ENCODE results near the gene MPC1L. TPM values are rescaled to one million over a fixed set of nuclear protein-coding genes. Genes with fewer than 3 reads are reported as not detected.
"Not testable (repeated sequence)": the region's sequence is repeated elsewhere in the genome, so short reads cannot be mapped to it uniquely, and the experiment has no call there.

MPC1L gene
- polyA plus RNA-seq, result not detected

DNA sequence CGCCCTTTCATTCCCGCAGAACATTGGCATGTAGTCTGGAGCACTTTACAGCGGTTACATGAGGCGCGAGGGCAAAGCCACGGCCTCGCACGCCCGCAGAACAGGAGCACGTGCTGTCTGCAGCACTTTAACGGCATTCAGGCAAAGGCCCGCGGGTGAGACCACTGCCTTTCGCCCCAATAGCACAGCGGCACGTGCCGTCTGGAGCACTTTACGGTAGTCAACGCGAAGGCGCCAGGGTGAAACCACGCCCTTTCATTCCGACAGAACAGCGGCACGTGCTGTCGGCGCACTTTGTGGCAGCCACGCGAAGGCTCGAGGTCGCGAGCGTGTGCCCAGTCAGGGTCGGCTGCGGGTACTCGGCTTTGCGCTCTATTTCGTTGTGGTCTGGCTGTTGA, at the start of gene MPC1L:
TSS of gene MPC1L (plus strand) at position 290 of the 398 bp plus-strand sequence. CDS start 138 bp downstream, outside the sequence.
- Mint-ChIP-seq H3K4me3 (no peak within 1 kb of the TSS), H3K36me3 (peaks cover 6% of the 10 kb centered on the region), H3K4me1 (peaks cover 0 to 2% (median 0%) of the 10 kb centered on the region in 3 donors), H3K9me3 (no peaks in the 10 kb centered on the region), H3K27ac (no peak within 1 kb of the TSS), H3K27me3 (no peaks in the 10 kb centered on the region)

DNA sequence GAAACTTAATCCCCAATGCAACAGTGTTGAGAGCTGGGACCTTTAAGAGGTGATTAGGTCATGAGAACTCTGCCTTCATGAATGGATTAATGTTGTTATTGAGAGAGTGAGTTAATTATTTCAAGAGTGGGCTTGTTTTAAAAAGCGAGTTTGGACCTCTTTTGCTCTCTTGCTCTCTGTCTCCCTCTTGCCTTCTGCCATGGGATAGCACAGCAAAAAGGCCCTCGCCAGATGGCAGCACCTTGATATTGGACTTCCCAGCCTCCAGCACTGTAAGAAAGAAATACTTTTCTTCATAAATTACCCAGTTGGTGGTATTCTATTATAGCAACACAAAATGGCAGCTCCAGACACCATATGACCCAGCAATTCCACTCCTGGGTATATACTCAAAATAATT, 49.5 kb upstream of the MPC1L start:
- Mint-ChIP-seq H3K27me3 (peaks cover 9% of the 10 kb centered on the region), H3K4me1 (peaks cover 9 to 17% (median 13%) of the 10 kb centered on the region in 3 donors), H3K27ac (no peak overlapping the region), H3K4me3 (peak overlapping the region in 1 of 4 donors; percentile 31), H3K9me3 (no peaks in the 10 kb centered on the region), H3K36me3 (no peaks in the 10 kb centered on the region)

DNA sequence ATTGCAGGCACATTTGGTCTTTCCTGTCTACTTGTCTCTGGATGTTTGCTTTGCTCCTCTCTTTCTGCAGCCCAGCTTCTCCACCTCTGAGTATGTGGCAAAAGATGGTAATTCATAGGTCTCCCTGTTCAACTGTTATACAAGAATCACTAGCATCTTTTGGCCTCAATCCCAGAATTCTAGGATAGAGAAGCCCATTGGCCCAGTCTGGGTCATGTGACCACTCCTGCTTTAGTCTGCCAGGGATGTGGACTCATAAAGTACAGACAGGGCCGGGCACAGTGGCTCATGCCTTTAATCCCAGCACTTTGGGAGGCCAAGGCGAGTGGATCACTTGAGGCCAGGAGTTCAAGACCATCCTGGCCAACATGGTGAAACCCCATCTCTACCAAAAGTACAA, 47.8 kb upstream of the MPC1L start:
- H3K27me3 Mint-ChIP-seq, result peaks cover 13% of the 10 kb centered on the region
- H3K4me1 Mint-ChIP-seq, result peaks cover 10 to 15% (median 12%) of the 10 kb centered on the region in 3 donors
- H3K9me3 Mint-ChIP-seq, H3K27ac Mint-ChIP-seq, H3K36me3 Mint-ChIP-seq, H3K4me3 Mint-ChIP-seq: not testable (repeated sequence)

DNA sequence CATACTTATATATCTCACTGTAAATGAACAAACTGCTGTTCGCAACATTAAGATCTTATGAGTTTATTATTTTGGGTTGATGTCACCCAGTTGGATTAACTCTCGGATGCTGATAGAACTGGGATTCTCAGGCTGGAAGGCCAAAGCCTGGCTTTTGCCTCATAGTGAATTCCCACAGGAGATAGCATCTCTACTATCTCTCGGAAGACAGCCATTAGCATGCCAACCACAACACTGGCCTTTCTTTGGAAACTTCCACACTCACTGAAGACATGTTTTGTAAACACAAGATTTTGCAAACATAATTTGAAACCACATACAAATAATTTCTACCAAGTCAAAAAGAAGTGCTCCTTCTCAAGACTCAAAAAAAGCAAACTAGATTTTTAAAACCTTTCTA, 46.9 kb upstream of the MPC1L start:
- H3K9me3 Mint-ChIP-seq, result no peaks in the 10 kb centered on the region
- peaks cover 4 to 8% (median 7%) of the 10 kb centered on the region in 3 donors for H3K4me1 Mint-ChIP-seq
- no peaks in the 10 kb centered on the region for H3K36me3 Mint-ChIP-seq
- H3K27ac Mint-ChIP-seq, result peak overlapping the region in 1 of 3 donors; percentile 4
- no peak overlapping the region for H3K4me3 Mint-ChIP-seq
- H3K27me3 Mint-ChIP-seq, result peaks cover 12% of the 10 kb centered on the region

DNA sequence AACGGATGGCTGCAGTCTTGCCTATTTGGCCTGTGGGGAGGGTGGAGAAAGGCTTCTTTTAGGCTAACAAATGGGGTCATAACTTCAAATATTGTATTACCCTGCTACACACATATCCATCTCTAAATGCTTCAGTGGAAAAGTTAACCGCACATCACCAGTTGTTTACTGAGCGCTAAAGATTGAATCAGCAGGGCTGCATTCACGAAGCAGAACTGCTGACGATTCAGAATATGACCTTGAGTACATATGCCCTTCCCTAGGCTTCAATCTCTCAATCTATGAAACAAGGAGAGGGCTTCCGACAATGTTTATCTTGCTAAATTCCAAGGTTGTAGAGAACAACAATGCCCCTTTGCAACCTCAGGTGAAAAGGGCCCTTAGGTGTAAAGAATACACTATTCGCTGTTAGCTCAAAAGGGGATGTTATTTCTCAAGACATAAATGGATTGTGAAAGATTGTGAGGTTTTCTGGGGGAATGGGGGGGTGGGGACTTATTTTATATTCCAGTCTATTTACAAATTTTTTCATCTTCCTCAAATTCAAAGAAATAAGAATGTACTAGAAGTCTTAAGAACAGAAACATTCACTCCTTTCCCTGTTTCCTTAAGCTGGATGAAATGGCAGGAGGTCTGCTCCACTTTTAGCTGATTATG, 45.1 kb upstream of the MPC1L start:
- peaks cover 4 to 14% (median 11%) of the 10 kb centered on the region in 3 donors for H3K4me1 Mint-ChIP-seq
- H3K9me3 Mint-ChIP-seq, result no peaks in the 10 kb centered on the region
- H3K36me3 Mint-ChIP-seq, result no peaks in the 10 kb centered on the region
- no peak overlapping the region for H3K27ac Mint-ChIP-seq
- peaks cover 19% of the 10 kb centered on the region for H3K27me3 Mint-ChIP-seq
- no peak overlapping the region for H3K4me3 Mint-ChIP-seq

DNA sequence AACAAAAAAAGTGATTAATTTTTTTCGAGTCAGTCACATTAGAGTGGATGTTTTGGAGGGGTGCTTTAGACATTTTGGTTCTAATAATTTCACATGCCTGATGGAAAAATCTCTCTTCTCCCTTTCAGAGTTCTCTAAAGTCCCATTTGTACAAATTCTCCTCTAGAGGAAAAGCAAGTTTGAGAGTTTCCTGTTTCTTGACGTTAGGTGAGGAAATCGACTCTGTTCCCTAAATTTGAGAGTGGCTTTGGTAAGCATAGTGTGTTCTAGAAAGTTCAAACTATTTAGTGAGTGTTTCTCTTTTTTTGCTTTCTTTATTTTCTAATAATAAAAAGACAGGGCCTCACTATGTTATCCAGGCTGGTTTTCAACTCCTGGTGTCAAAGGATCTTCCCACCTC, 44.1 kb upstream of the MPC1L start:
- peaks cover 9 to 11% (median 9%) of the 10 kb centered on the region in 3 donors for H3K4me1 Mint-ChIP-seq
- peaks cover 19% of the 10 kb centered on the region for H3K27me3 Mint-ChIP-seq
- peaks cover 1% of the 10 kb centered on the region for H3K36me3 Mint-ChIP-seq
- no peaks in the 10 kb centered on the region for H3K9me3 Mint-ChIP-seq
- H3K27ac Mint-ChIP-seq, result peak overlapping the region in 1 of 3 donors; percentile 23
- no peak overlapping the region for H3K4me3 Mint-ChIP-seq

DNA sequence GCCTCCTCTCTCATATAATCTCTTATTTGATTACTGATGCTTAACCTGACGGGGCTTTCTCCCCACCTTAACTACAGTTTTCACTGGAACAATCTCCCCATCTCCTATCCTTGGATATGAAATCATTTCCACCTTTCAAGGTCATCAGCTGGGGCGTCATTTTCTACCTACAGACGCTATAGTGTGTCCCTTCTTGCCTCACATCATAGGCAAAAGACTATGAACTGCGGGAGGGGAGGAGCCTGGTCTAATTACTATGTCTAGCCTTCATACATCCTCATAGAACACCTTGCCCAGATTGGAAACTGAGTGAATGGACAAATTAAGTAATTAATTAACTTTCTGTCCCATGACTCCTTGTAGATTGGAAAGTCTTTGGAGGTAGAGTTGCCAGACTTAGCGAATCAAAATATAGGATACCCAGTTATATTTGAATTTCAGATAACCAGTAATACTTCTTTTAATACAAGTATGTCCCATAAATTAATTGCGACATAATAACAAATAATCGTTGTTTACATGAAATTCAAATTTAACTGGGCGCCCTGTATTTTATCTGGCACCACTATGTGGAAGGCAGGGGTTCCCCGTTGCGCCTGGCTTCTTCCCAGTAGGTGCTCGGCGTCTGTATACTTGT, 43.2 kb upstream of the MPC1L start:
- H3K4me1 Mint-ChIP-seq, result peaks cover 9 to 11% (median 9%) of the 10 kb centered on the region in 3 donors

DNA sequence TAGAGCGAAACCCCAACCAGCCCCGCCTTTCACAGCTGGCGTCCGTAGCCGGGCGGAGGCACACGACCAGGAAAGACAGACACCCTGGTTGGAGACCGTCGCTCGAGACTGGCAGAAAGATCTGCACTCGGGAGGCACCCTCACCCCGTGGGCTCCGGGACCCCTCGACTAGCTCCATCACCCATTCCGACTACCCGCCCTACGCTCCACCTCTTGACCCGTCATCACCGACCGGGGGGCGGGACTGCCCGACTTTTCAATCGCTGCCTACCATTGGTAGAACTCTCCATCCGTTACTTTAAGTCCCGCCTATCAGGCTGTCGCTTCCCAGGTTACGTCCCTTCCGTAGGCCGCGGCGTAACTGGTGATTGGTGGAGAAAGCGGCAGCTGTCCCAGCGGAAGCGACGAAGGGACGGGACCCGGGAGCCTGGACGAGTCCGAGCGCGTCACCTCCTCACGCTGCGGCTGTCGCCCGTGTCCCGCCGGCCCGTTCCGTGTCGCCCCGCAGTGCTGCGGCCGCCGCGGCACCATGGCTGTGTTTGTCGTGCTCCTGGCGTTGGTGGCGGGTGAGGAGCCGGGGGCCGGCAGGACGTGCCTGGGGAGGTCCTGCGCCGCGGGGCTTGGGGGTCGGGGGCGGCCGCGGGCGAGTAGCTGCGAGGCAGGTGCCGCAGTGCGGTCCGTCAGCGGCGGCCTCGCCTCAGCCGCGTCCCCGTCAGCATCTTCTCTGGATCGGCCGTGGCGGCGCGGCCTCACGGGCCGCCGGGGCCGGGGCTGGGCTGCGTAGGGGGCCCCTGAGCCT, 42.5 kb upstream of the MPC1L start, which contains the start of gene ATP6AP2:
TSS of gene ATP6AP2 (plus strand) at position 434 of the 799 bp plus-strand sequence. CDS start at position 530, 96 bp downstream.
- H3K27me3 Mint-ChIP-seq, result peaks cover 22% of the 10 kb centered on the region
- peak within 1 kb of the TSS; percentile 90 to 96 (median 92) for H3K4me3 Mint-ChIP-seq
- peaks cover 9 to 11% (median 9%) of the 10 kb centered on the region in 3 donors for H3K4me1 Mint-ChIP-seq
- H3K27ac Mint-ChIP-seq, result peak within 1 kb of the TSS; percentile 85 to 96 (median 86)
- H3K9me3 Mint-ChIP-seq, result no peaks in the 10 kb centered on the region
- H3K36me3 Mint-ChIP-seq, result peaks cover 1% of the 10 kb centered on the region

More for the DNA sequence above, 43.2 kb upstream of the MPC1L start:
- H3K27ac Mint-ChIP-seq, result peak overlapping the region; percentile 85 to 96 (median 86)
- H3K4me3 Mint-ChIP-seq, result peak overlapping the region; percentile 90 to 96 (median 92)
- no peaks in the 10 kb centered on the region for H3K9me3 Mint-ChIP-seq
- peaks cover 1% of the 10 kb centered on the region for H3K36me3 Mint-ChIP-seq
- H3K27me3 Mint-ChIP-seq, result peaks cover 19% of the 10 kb centered on the region

DNA sequence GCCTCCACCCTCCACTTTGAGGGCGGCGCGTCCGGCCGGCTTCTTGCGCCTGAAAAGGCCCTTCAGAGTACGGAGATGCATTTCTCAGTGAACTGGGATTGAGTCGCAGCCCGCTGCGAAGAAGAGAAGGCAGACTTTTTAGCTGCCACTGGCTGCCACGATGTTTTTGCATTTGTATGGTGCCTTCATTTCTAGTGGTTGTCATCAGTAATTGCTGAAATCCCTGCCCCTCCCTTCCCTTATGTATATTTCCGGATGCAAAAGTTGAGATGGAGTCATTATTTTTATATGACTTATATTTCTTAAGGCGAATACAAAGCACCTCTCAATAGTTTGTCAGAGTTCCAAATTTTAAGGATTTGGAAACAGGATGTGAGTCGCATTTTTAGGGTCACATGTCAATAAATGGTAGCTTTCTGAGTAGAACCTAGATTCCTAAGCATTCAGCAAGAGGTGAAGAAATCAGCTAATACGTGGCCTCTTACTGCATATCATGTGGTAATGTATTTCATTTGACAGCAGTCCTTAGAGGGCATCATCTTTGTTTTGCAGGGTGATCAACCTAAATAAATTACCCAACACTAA, 41.8 kb upstream of the MPC1L start:
- Mint-ChIP-seq H3K4me1 (peaks cover 9 to 11% (median 10%) of the 10 kb centered on the region in 3 donors), H3K36me3 (peaks cover 1% of the 10 kb centered on the region), H3K27ac (peak overlapping the region in 1 of 3 donors; percentile 69), H3K9me3 (no peaks in the 10 kb centered on the region), H3K4me3 (peak overlapping the region; percentile 83 to 91 (median 90)), H3K27me3 (peaks cover 24% of the 10 kb centered on the region)

DNA sequence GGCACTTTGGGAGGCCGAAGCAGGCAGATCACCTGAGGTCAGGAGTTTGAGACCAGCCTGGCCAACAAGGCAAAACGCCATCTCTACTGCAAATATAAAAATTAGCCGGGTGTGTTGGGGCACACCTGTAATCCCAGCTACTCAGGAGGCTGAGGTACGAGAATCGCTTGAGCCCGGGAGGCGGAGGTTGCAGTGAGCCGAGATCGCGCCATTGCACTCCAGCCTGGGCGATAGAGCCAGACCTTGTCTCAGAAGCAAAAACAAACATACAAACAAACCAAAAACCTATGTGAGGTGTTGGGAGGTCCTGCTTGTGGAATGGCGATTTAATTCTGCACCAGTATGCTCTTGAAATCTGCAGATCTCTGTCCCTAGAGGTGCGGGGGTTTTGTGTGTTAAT, 41.0 kb upstream of the MPC1L start:
- H3K9me3 Mint-ChIP-seq, H3K36me3 Mint-ChIP-seq: not testable (repeated sequence)
- Mint-ChIP-seq H3K27me3 (peaks cover 24% of the 10 kb centered on the region), H3K4me1 (peaks cover 9 to 11% (median 10%) of the 10 kb centered on the region in 3 donors), H3K27ac (peak overlapping the region in 1 of 3 donors; percentile 11), H3K4me3 (peak overlapping the region in 1 of 4 donors; percentile 49)

DNA sequence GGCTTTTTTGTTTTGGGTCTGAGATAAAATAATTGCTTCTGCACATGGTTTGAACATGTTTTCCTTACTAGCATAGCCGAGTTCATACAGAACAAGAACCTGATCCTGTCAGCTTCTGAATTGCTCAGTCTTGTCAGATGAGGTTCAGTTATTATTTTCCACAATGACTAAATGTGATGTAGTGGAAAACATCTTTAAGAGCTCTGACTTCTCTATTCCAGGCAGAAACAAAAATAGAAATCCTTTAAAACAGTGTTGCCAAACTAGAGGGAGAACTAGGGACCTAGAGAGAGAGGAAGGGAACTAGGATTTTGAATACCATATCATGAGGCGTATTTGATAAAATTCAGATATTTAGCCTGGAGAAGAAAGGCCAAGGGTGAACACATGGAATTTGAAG, 40.4 kb upstream of the MPC1L start:
- Mint-ChIP-seq H3K36me3 (peaks cover 1% of the 10 kb centered on the region), H3K4me1 (peaks cover 9 to 11% (median 10%) of the 10 kb centered on the region in 3 donors), H3K4me3 (peak overlapping the region in 2 of 4 donors; percentile 49 to 78), H3K27me3 (peaks cover 22% of the 10 kb centered on the region), H3K27ac (no peak overlapping the region), H3K9me3 (no peaks in the 10 kb centered on the region)

DNA sequence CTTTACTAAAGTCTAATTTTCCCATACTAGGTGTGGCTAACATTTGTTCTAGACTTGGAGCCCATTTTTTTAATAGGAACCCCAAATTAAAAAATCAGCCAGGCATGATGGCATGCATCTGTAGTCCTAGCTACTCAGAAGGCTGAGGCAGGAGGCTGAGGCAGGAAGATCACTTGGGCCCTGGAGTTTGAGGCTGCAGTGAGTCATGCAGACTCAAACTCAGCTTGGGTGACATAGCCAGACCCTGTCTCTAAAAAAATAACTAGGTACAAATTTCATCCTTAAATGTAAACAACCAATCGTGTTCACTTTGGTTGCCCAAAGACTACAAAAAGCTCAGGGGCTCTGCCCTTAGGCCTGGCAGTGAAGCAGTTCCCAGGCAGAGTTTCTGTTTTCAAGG, 35.6 kb upstream of the MPC1L start:
- not testable (repeated sequence) for H3K27me3 Mint-ChIP-seq, H3K36me3 Mint-ChIP-seq, H3K27ac Mint-ChIP-seq, H3K9me3 Mint-ChIP-seq, H3K4me1 Mint-ChIP-seq, H3K4me3 Mint-ChIP-seq

DNA sequence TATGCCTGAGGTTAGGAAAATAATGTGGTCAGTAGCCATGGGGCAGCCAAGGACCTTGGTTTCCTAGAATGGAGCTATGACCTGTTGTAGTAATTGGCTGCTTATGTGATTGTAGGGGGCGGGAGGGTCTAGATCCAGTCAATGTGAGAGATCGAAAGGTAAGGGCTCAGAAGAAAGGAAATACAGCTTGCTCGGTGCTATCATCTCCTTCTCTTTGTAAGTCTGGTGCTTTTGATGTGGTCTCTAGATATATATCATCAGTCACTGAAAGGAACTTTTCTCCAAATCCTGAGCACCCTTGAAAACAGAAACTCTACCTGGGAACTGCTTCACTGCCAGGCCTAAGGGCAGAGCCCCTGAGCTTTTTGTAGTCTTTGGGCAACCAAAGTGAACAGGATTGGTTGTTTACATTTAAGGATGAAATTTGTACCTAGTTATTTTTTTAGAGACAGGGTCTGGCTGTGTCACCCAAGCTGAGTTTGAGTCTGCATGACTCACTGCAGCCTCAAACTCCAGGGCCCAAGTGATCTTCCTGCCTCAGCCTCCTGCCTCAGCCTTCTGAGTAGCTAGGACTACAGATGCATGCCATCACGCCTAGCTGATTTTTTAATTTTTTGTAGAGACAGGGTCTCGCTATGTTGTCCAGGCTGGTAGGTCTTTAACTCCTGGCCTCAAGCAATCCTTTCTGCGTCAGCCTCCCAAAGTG, 33.5 kb upstream of the MPC1L start:
- not testable (repeated sequence) for H3K4me1 Mint-ChIP-seq, H3K27ac Mint-ChIP-seq, H3K4me3 Mint-ChIP-seq, H3K36me3 Mint-ChIP-seq, H3K9me3 Mint-ChIP-seq
- peaks cover 10% of the 10 kb centered on the region for H3K27me3 Mint-ChIP-seq

DNA sequence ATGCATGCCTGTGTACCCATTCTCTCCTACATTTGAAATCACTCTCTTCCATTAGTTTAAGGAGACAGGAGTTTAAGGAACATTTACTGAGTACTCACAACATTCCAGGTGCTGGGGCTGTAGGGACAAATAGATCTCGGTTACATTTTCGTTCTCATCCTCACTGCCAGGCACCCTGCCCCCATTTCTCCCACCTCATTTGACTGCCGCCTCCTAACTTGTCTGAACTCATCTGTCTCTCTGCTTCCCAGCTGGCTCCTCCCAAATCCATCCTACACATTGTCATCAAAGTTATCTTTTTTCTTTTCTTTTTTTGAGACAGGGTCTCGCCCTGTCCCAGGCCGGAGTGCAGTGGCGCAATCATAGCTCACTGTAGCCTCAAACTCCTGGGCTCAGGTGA, 19.8 kb upstream of the MPC1L start:
- no peaks in the 10 kb centered on the region for H3K9me3 Mint-ChIP-seq
- no peaks in the 10 kb centered on the region for H3K4me1 Mint-ChIP-seq
- H3K27me3 Mint-ChIP-seq, result peaks cover 2% of the 10 kb centered on the region
- peaks cover 3% of the 10 kb centered on the region for H3K36me3 Mint-ChIP-seq
- peak overlapping the region in 2 of 3 donors; percentile 8 to 80 for H3K27ac Mint-ChIP-seq
- no peak overlapping the region for H3K4me3 Mint-ChIP-seq

Measured in IgD-negative memory B cell (primary cell).